DMS79 (cell line): ENCODE measurements around the gene PSMB7.

Experiments used
- DNase-seq: peaks from one replicate; lab custom pipeline; 2025; lab: John Stamatoyannopoulos, UW

Gene PSMB7

DNA sequence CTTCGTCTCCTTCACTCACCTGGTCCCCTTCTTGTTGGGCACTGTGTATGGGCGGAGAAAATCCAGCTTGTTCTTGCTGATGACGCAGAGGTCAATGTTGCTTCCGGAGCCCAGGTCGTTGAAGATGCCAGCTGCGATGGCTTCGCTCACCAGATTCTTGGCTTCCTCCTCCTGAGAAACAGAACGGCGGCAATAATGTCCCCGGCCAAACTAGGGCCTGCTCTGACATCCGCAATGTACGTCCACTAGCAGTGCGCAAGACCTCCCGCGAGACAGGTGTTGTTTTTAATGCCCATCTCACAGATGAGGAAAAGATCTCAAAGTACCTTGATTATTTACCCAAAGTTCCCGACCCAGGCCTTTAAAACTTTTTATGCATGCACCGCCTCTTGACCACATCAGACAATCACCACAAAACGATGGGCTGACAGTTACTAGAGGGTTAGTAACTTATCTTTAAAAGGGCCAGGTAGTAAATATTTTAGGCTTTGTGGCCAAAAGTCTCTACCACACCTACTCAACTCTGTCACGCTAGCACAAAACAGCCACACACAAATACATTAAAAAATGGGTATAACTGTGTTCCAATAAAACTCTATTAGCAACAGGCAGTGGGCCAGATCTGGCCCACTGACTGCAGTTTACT lies 58.4 kb downstream of the PSMB7 start:
- DNase-seq = no peak

- DNase-seq = no peak
These were observed 59.1 kb downstream of the PSMB7 start for GRCh38 chr9:124355941-124356744.

DNA sequence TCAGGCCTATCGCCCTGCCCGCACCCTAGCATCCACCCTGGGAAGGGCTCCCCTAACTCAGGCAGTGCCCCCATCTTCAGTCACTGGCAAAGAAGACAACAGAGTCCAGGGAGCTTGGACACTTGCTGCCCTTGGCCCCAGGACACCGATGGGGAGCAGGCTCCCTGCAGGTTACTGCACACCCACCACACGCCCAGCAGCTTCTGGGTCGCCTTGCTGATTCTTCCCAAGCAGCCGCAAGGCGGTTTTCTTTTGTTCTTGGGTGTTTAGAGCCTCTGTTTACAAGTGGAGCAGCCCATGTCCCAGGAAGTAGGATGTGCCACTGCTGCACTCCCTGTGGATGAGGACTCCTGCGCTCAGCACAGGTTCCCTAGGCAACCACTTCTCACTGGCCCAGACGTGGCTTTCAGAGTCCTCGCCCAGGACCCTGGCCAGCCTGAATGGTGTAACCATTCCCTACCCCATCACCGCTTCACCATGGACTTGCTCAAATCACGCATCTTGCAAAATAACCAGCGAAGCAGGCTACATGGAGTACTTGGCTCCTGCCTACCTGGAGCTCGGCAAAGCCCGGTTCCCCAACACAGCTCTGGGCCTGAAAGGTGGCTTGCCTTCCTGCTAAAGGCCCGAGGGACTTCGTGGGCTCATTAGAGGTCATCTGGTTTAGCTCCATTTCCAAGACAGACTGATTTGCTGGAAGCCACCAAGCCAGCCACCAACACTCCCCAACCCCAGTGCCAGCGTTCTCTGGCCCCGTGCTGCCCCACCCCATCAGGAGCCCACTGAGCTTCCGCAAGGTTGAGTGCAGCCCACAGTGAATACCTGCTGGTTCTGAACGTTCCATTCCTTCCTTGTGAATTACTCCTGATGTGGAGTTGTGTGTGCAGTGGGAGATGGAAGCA lies 60.0 kb downstream of the PSMB7 start:
- no peak for DNase-seq

DNA sequence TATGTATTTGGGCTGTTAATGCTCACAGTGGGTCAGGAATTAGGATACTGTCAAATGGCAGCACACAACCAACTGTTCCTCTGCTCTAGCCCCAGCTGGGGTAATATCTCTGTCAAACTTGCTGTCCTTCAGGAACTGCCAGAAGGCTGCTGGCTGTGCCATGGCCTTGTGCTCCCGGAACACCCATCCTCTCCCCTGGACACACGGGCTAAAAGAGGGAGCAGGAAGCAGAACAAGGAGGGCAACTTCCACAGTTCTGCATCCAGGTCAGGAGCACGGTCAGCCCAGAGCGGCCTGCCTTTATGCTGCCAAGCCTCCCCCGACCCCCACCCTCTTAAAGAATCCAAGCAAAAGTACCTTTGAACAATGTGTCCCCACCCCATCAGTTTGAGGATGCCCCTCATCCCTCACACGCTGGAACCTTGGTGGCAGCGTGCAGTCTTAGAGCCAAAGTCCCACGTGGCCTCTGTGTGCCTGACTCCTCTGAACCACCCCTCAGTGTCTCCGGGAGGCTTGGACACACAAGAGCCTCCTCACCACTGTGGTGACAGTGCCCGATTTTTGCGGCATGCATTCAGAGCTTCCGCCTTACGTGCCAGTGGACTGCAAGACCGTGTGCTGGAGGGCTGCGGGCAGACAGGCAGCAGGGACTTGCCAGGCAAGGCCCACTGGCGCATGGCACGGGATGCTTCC lies 60.8 kb downstream of the PSMB7 start:
- DNase-seq = no peak

GRCh38 chr9:124353811-124354274 lies 61.4 kb downstream of the PSMB7 start:
- DNase-seq = no peak

DNA sequence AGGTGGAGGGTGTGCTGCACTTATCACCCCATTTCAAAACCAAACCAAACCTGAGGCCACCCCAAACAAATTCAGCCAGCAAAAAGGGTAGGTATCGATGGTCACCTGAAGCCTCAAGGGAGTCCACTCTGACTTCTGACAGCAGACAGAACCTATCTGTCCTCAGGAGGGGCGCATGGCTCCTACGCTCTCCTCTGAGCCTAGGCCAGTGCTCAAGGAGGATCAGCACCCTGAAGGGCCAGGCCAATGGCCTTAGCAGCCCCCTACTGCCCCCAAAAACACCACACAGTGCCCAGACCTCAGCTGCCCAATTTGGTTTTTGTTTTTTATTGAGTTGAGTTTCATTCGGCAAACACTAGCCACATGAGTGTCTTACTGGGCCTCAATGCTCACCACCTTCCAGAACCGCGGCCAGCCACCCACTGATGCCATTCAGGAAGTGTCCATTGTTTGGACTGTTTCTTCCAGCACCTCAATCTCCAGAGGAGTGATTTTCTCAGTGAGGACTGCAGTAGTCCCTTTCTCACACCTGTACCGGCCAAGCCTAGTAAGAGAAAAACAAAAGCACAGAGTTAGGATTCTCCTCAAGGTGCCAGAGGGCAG lies 62.0 kb downstream of the PSMB7 start:
- no peak for DNase-seq

DNA sequence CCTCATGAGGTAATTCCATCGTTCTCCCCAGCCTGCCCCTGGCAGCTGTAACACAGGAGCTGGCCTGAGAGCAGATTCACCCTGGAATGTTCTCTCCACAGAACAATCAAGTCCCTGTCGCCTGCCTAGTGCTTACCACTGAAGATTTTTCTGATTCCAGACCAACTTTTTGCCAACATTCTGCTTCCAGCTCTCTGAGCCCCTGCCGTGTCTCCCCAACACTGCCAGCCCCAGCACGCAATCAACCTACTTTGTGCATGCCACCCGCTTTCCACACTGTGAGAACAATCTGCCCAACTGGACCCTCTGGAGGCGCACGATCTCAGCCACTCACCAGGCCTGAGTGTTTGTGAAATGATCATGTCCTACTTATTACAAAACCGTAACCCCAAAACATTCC lies 62.6 kb downstream of the PSMB7 start:
- DNase-seq = no peak

DNA sequence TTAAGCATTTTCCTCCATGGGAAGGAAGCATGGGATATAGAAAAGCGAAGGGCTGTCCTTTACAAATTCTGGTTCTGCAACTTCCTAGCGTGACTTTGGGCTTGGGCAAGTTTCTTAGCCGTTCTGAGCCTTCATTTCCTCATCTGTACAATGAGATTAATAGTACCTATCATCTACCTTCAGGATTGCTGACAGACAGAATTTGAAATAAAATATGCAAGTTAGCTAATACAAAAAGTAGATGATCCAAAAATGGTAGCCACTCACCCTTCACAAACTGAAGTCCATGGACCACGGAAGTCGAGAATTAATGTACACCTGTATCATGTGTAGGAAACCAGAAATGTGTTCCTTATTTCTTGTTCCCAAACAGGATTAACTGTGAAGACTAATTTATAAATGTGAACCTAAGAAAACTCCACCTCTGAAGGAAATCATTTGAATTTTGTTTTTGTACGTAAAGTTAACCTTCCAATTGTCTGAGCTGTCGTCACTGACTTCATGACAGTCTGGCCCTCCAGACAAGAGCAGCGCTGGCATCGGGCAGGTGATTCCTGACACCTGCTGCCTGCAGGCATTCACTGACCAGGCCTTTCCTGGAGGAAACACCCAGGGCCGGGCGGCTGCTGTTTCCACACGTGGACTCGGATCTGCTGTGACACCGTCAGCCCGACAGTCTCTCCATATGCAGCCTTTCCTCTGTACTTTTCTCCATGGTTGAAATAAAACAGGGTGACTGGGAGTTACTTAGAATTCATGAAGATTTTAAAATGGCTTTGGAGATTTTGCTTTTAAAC lies 63.4 kb downstream of the PSMB7 start:
- DNase-seq = no peak

DNA sequence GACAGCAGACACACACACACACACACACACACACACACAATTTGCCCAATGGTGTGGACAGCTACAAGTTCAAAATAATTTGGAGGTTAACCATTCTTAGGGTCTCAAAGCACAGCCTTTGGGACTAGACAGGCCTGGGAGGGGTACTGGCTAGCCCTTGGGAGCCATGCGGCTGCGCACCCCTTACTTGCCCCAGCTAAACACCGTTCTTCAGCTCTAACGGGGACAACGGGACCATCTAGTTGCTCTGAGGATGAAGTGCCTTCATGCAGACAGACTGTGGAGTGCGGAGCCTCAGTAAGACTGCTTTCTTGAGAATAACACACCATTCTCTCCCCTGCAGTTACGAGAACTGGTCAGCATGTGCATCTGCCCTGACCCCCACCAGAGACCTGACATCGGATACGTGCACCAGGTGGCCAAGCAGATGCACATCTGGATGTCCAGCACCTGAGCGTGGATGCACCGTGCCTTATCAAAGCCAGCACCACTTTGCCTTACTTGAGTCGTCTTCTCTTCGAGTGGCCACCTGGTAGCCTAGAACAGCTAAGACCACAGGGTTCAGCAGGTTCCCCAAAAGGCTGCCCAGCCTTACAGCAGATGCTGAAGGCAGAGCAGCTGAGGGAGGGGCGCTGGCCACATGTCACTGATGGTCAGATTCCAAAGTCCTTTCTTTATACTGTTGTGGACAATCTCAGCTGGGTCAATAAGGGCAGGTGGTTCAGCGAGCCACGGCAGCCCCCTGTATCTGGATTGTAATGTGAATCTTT lies 64.6 kb downstream of the PSMB7 start:
- no peak for DNase-seq

DNA sequence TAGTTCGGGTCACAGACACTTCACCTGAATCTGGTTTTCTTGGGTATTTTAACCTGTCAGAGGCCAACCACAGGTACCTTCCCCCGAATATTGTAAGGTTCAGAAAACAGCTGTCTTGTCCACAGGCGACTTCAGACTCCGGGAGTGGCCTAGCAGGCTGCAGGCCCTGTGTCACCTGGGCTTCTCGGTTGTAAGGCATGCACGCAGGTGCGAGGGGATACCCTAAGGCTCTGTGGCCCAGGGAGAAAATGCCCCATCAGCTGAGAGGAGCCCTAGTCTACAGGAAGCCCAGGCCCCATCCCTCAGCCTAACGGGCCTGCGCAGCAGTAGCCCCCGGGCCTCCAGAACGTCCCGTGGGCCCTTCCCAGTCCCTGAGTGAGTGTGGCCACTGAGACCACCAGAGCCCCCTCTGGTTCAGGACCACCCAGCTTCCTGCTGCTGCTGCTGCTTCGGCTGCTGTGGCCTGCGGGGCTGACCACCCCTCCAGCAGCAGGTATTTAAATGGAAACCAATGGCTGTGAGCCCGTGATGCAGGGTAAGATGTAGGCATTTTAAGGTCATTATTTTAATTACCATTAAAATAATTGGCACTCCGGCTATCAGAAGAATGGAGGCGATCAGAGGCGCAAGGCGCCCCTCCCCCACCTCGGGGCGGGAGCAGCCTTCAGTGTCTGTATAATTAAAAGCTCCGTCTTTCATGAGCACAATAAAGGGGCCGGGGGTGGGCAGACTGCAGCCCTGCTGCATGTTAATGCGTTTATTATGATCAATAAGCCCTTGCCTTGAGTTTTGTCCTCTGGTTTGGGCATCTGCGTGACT lies 65.4 kb downstream of the PSMB7 start:
- no peak for DNase-seq

GRCh38 chr9:124349267-124349666 lies 66.0 kb downstream of the PSMB7 start:
- no peak for DNase-seq

- DNase-seq = no peak
These were observed 66.4 kb downstream of the PSMB7 start for GRCh38 chr9:124348831-124349230.

- DNase-seq = no peak
These were observed 66.9 kb downstream of the PSMB7 start for GRCh38 chr9:124348363-124348762.

GRCh38 chr9:124347968-124348358 lies 67.3 kb downstream of the PSMB7 start:
- no peak for DNase-seq

GRCh38 chr9:124347206-124347967 lies 67.9 kb downstream of the PSMB7 start:
- no peak for DNase-seq

- DNase-seq = no peak
These were observed 68.7 kb downstream of the PSMB7 start for GRCh38 chr9:124346347-124347163.

GRCh38 chr9:124345751-124346281 lies 69.4 kb downstream of the PSMB7 start:
- DNase-seq = no peak
